ENCODE measurements around the gene UBAC2.

UBAC2 gene

DNA sequence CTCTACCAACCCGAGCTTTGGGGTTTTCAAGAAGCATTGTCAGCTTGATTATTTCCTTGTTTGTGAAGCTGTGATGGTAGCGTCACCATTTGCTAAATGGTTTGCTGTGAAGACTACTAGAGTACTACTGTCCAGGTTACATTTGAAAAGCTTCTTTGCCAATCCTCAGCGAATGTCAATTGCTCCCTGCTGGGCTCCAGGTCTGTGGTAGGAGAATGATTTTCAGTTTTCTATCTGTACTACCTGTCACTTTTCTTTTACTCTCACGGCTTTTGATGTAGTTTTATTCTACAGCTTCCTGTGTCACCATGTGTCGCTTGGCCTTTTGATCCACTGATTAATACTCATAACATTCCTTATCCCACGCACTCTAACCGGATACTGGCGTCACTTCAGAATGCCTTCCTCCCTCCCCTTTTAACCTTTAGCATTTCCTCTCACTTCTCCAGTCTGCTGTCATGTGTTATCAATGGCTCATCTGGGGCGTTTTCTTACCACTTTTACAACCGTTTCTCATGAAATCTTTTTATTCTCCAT, 114.1 kb downstream of the UBAC2 start:
- no peaks in the 10 kb centered on the region for H3K27me3 ChIP-seq (replicated peaks)
- peak; percentile 94 for DNase-seq
- no peak overlapping the region for H3K4me3 ChIP-seq (ENCODE audit: low read depth, low read length)
- in situ Hi-C loops (cut with HindIII; ENCODE audit: low pct_ligation_motif_present, low sequenced_read_pairs) = no loop called here
- no peaks in the 10 kb centered on the region for H3K36me3 ChIP-seq (replicated peaks)
- TF ChIP-seq, protein P1, sequence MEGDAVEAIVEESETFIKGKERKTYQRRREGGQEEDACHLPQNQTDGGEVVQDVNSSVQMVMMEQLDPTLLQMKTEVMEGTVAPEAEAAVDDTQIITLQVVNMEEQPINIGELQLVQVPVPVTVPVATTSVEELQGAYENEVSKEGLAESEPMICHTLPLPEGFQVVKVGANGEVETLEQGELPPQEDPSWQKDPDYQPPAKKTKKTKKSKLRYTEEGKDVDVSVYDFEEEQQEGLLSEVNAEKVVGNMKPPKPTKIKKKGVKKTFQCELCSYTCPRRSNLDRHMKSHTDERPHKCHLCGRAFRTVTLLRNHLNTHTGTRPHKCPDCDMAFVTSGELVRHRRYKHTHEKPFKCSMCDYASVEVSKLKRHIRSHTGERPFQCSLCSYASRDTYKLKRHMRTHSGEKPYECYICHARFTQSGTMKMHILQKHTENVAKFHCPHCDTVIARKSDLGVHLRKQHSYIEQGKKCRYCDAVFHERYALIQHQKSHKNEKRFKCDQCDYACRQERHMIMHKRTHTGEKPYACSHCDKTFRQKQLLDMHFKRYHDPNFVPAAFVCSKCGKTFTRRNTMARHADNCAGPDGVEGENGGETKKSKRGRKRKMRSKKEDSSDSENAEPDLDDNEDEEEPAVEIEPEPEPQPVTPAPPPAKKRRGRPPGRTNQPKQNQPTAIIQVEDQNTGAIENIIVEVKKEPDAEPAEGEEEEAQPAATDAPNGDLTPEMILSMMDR (IDR thresholded peaks at IDR 0.05; ENCODE audit: low read depth, low read length, missing control alignments) = no peak
- peak overlapping the region; percentile 95 for H3K27ac ChIP-seq

DNA sequence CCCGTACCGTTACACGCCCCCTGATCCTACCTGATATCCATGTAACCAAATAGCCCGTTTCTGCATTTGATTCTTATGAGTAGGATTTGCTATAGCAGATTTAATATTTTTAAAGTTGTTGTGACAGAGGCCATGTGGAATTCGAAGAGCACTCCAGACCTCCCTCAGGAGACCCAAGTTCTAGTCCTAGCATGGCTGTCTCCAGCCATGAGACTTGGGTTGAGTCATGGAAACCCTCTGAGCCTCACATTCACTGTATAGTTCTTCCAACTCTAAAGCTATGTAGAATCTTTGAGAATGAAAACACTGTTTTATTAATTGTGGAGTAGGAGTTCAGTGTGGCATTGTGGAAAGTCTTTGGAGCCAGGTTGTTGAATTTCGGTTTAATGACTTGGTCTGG, 114.5 kb downstream of the UBAC2 start:
- Histone ChIP-seq H3K4me3 (ENCODE audit: low read depth, low read length) (no peak overlapping the region), H3K36me3 (replicated peaks) (no peaks in the 10 kb centered on the region), H3K27me3 (replicated peaks) (no peaks in the 10 kb centered on the region), H3K27ac (peak overlapping the region; percentile 95)
- in situ Hi-C loops (cut with HindIII; ENCODE audit: low pct_ligation_motif_present, low sequenced_read_pairs) = no loop called here
- DNase-seq = no peak
- TF ChIP-seq, protein P1 (IDR thresholded peaks at IDR 0.05; ENCODE audit: low read depth, low read length, missing control alignments) = no peak

DNA sequence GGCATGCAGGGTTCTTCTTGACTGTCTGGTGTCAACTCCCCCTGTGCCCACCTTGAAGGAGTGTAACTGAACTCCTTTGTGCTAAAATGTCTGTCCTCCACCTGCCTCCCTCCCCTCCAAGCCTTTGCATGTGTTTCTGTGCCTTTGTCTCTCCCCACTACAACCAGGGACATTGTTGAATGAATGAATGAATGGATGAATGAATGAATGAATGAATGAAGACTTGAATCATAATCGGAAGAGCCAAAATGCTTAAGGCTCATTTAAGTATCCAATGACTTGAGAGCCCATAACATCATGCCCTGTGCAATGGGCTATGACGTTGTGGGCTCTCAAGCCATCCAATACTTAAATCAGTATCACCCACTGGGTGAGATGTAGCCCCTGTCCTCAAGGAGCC, 115.6 kb downstream of the UBAC2 start:
- Histone ChIP-seq H3K4me3 (ENCODE audit: low read depth, low read length) (no peak overlapping the region), H3K36me3 (replicated peaks) (no peaks in the 10 kb centered on the region), H3K27me3 (replicated peaks) (no peaks in the 10 kb centered on the region), H3K27ac (peak overlapping the region; percentile 95)
- in situ Hi-C loops (cut with HindIII; ENCODE audit: low pct_ligation_motif_present, low sequenced_read_pairs) = no loop called here
- TF ChIP-seq, protein P1 (IDR thresholded peaks at IDR 0.05; ENCODE audit: low read depth, low read length, missing control alignments) = no peak
- DNase-seq = no peak

DNA sequence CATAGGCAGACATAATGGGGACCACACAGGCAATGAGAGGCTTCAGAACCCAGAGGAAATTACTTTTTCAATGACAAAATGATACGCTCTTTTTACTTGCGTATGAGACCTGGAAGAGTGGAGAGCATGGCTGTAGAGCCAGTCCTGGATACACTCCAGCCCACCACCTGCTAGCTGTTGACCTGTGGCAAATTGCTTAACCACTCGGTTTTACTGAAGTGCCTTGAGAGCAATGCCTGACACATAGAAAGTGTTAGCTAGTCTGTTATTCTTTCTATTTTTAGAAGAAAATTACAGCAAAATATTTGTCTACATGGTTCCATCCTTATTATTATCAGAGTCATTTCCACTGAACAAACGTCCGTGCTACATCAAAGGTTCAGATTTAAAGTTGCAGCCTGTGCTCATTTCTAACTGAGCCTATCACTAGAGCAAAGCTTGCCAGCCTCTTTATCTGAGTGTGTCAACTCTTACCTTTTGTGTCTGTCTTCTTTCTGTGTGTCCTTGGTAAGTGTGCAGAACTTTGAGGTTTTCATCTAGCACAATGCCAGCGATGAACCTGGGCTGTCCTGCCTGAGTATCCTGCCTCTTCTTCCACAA, 116.1 kb downstream of the UBAC2 start:
- in situ Hi-C loops (cut with HindIII; ENCODE audit: low pct_ligation_motif_present, low sequenced_read_pairs) = no loop called here
- no peaks in the 10 kb centered on the region for H3K36me3 ChIP-seq (replicated peaks)
- TF ChIP-seq, protein P1 (IDR thresholded peaks at IDR 0.05; ENCODE audit: low read depth, low read length, missing control alignments) = no peak
- H3K27ac ChIP-seq = peak overlapping the region; percentile 36
- no peak overlapping the region for H3K4me3 ChIP-seq (ENCODE audit: low read depth, low read length)
- no peaks in the 10 kb centered on the region for H3K27me3 ChIP-seq (replicated peaks)
- DNase-seq = no peak

DNA sequence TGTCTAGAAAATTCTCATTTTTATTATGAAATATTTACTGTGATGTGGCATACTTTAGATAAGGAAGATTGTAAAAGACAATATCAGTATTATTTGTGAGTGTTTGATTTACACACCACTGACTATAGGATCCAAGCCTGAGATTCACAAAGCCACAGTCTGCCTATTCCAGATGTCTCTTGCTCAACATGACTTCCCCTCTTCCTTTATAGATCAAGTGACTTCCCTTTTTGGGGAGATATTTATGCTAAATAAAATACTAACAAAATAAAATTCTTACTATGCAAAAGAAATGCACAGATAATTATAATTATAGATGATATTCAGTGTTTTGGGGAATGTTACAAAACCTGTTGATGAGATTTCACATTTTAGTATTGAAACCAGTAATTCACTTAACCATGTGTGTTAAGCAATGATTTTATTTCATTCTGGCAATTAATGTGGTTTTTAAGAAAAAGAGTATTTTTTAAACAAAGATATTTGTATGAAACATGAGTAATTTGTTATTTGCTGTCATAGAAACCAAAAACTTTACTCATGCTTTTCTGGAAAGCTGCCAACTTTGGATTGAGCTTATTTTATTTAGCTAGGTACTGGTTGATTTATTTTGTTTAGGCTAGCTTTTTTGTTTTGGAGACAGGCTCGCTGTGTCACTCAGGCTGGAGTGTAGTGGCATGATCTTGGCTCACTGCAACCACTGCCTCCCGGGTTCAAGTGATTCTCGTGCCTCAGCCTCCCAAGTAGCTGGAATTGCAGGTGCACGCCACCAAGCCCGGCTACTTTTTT, 120.2 kb downstream of the UBAC2 start:
- TF ChIP-seq, protein P1 (IDR thresholded peaks at IDR 0.05; ENCODE audit: low read depth, low read length, missing control alignments) = no peak
- DNase-seq = peak; percentile 89
- Histone ChIP-seq H3K27me3 (replicated peaks) (no peaks in the 10 kb centered on the region), H3K27ac (peak overlapping the region; percentile 83), H3K4me3 (ENCODE audit: low read depth, low read length) (no peak overlapping the region), H3K36me3 (replicated peaks) (no peaks in the 10 kb centered on the region)
- in situ Hi-C loops (cut with HindIII; ENCODE audit: low pct_ligation_motif_present, low sequenced_read_pairs) = no loop called here
